Measurements from ENCODE around the gene CYS1. TPM values are rescaled to one million over a fixed set of nuclear protein-coding genes. Genes with fewer than 3 reads are reported as not detected.

Gene CYS1
- total and polyA plus RNA-seq, 2 of the 13 experiments (the other 11 are each of a cell fraction or from before 2014, with no cell fraction given) = 0.04 TPM; not detected in 1

- TF ChIP-seq KDM5B (CRISPR knock-in tag; IDR thresholded peaks at IDR 0.05; ENCODE audit: borderline replicate concordance) (no peak), ZNF331 (CRISPR knock-in tag; IDR thresholded peaks at IDR 0.05) (no peak), ZNF576 (CRISPR knock-in tag; IDR thresholded peaks at IDR 0.05) (0 out of 2 replicates have a peak, but pooled peaks have one; percentile 1), RBM39 (IDR thresholded peaks at IDR 0.05; ENCODE audit: low read depth, low read length, poor library complexity, severe bottlenecking) (no peak), RELA (CRISPR knock-in tag; IDR thresholded peaks at IDR 0.05) (no peak), CBX1 (IDR thresholded peaks at IDR 0.05; ENCODE audit: low read depth) (no peak), NFRKB (IDR thresholded peaks at IDR 0.05) (no peak), MIER3 (CRISPR knock-in tag; IDR thresholded peaks at IDR 0.05; ENCODE audit: borderline replicate concordance) (no peak), DNMT1 (CRISPR knock-in tag; IDR thresholded peaks at IDR 0.05) (no peak), NCOA5 (CRISPR knock-in tag; IDR thresholded peaks at IDR 0.05) (no peak), ZNF737 (CRISPR knock-in tag; IDR thresholded peaks at IDR 0.05; ENCODE audit: borderline replicate concordance) (no peak), ETV6 (CRISPR knock-in tag; conservative IDR thresholded peaks at IDR 0.05) (no peak), MIXL1 (CRISPR knock-in tag; IDR thresholded peaks at IDR 0.05) (no peak), NFE2 (CRISPR knock-in tag; IDR thresholded peaks at IDR 0.05) (no peak), ZFP90 (CRISPR knock-in tag; IDR thresholded peaks at IDR 0.05; ENCODE audit: borderline replicate concordance) (peak; percentile 42; the same call in 1 of the 2 replicates), RAD51 (IDR thresholded peaks at IDR 0.05; ENCODE audit: borderline replicate concordance) (no peak), FOXA1 (IDR thresholded peaks at IDR 0.05) (no peak), FOXA1 (CRISPR knock-in tag; IDR thresholded peaks at IDR 0.05) (no peak; the same call in 1 of the 2 replicates), HDAC1 (CRISPR knock-in tag; IDR thresholded peaks at IDR 0.05) (no peak; the same call in 1 of the 2 replicates), ZNF567 (CRISPR knock-in tag; IDR thresholded peaks at IDR 0.05; ENCODE audit: borderline replicate concordance) (no peak), FOXK1 (CRISPR knock-in tag; IDR thresholded peaks at IDR 0.05; ENCODE audit: borderline replicate concordance, low read depth) (peak; percentile 27; the same call in 1 of the 2 replicates), MYPOP (CRISPR knock-in tag; IDR thresholded peaks at IDR 0.05) (no peak), ZNF891 (CRISPR knock-in tag; IDR thresholded peaks at IDR 0.05) (peak; percentile 85; the same call in 1 of the 2 replicates)
- TF ChIP-seq, protein P1, sequence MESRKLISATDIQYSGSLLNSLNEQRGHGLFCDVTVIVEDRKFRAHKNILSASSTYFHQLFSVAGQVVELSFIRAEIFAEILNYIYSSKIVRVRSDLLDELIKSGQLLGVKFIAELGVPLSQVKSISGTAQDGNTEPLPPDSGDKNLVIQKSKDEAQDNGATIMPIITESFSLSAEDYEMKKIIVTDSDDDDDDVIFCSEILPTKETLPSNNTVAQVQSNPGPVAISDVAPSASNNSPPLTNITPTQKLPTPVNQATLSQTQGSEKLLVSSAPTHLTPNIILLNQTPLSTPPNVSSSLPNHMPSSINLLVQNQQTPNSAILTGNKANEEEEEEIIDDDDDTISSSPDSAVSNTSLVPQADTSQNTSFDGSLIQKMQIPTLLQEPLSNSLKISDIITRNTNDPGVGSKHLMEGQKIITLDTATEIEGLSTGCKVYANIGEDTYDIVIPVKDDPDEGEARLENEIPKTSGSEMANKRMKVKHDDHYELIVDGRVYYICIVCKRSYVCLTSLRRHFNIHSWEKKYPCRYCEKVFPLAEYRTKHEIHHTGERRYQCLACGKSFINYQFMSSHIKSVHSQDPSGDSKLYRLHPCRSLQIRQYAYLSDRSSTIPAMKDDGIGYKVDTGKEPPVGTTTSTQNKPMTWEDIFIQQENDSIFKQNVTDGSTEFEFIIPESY (CRISPR knock-in tag; IDR thresholded peaks at IDR 0.05) = peak; percentile 71
- TF ChIP-seq, protein P2, sequence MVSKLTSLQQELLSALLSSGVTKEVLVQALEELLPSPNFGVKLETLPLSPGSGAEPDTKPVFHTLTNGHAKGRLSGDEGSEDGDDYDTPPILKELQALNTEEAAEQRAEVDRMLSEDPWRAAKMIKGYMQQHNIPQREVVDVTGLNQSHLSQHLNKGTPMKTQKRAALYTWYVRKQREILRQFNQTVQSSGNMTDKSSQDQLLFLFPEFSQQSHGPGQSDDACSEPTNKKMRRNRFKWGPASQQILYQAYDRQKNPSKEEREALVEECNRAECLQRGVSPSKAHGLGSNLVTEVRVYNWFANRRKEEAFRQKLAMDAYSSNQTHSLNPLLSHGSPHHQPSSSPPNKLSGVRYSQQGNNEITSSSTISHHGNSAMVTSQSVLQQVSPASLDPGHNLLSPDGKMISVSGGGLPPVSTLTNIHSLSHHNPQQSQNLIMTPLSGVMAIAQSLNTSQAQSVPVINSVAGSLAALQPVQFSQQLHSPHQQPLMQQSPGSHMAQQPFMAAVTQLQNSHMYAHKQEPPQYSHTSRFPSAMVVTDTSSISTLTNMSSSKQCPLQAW (CRISPR knock-in tag; IDR thresholded peaks at IDR 0.05) = no peak; the same call in 1 of the 2 replicates
Measured at GRCh38 chr2:10042301-10043161, 37.7 kb downstream of the CYS1 start (continued).

Data from HepG2 (cell line).